Loucy (cell line): Measurements from ENCODE around the gene CCNYL1.

ENCODE experiments used
- CTCF ChIP-seq: fragments of 200-600 bp; sonication (generic); conservative IDR thresholded peaks from 2 replicates; pipeline ENCODE4 v1.5.1; 2014; ENCODE audit warnings: mild to moderate bottlenecking, antibody characterized with exemption, low read length
- EZH2phosphoT487 ChIP-seq: fragments of 200-600 bp; IDR thresholded peaks from 2 replicates; pipeline ENCODE4 v1.6.1; 2018; ENCODE audit warnings: antibody characterized with exemption, mild to moderate bottlenecking, moderate library complexity, borderline replicate concordance

- TF ChIP-seq CTCF (no peak), EZH2phosphoT487 (no peak)
Measured at GRCh38 chr2:207790898-207791297, 79.5 kb downstream of the CCNYL1 start.
